Hypothalamus (tissue), 51 donors: ENCODE data around the gene RHOU.

Source experiments
- DNase-seq, 51 donors: peaks; one replicate each; lab custom pipeline; 2025; lab: John Stamatoyannopoulos, UW

RHOU gene

DNA sequence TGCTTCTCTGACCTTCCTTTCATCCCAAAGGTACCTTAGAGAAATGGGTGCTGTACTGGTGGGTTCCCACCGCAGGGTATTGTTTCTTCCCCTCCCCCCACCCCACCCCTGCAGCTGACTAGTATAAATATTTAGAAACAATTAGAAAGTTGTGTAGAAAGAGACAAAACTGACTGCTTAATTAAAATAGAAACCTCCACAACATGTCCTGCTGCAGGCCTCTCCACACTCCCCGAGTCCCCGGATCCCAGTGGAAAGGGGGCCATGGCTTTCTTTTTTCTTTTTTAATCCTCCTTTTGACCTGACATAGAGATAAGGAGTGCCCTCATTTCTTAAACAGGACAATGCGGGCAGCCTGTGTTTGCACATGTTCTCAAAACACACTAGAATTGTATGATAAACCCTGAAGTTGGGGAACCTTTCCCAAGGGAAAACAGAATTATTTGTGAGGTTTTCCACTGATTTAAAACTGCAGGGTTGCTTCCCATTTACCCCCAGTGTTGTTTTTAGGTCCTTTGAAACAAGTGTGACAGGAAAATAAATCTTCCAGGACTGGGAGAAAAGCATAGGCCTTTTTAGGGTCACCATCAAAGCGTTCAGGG, 1.7 kb downstream of the RHOU start:
- DNase-seq = peak in 1 of 51 donors; percentile 36

DNA sequence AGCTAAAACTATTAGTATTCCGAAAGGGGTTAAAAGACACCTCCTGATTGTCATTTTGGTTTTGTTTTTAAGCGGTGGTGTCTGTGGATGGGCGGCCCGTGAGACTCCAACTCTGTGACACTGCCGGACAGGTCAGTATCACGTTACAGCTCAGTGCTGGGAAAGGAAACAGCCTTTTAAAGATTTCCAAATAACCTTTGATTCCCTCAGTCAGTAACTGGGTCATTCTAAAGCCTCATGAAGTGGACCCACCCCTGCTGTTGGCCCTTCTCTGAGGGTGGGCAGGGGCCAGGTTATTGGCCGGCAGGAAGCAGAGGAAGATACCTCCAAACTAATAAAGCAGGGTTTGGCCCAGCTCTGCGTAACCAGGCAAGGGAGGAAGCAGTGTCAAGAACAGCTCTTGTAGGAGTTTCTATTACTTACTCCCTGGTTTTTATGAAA, 2.3 kb downstream of the RHOU start:
- DNase-seq = no peak

DNA sequence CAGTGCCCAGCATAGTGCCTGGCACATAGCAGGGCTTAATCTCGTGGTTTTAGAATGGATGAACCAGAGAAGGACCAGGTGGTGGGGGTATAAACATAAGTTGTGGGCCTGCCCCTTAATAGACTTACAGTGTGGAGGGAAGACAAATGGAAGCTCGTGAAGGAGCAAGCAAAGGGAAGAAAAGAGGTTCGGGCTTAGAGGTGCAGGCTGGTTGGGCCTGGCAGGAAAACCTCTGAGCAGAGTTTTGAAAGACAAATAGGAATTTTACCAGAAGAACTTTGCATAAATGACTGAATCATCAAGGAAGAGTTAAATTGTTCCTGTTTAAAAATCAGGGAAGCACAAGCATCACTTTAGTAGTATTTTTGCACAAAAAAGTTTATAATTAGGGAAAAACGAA, 4.5 kb downstream of the RHOU start:
- no peak for DNase-seq

DNA sequence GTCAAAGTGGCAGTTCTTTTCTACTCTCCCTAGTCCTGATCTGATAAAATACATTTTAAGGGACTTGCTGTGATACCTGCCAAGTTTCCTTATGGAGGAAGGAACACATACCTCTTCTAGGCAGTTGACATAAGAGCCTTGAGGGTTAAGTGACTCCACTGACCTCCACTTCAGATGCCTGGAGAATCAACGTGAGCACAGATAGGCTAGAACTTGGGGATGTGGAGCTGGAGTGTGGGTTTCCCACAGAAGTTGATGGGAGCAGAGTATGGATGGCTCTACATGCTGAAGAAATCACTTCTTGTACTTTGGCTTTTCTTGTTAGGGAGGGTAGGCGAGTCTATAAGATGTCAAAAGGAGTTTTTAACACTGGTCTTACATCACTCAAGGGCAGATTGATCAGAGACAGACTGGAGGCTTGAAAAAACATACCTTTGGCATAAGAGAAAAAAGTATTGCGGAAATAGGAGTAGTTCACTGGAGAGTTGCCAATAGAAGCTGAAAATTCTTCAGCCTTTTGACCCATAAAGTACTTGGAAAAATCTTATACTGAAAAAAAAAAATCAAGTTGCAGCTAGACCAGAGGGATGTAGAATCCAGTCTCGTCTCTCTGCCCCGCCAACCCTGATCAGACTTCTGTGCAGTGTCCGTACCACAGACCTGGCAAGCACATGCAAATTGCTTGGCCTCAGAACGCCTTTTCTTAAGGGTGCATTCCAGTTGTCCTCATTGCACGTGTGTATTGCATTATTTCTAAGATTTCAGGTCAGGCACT, 5.5 kb downstream of the RHOU start:
- DNase-seq = no peak

DNA sequence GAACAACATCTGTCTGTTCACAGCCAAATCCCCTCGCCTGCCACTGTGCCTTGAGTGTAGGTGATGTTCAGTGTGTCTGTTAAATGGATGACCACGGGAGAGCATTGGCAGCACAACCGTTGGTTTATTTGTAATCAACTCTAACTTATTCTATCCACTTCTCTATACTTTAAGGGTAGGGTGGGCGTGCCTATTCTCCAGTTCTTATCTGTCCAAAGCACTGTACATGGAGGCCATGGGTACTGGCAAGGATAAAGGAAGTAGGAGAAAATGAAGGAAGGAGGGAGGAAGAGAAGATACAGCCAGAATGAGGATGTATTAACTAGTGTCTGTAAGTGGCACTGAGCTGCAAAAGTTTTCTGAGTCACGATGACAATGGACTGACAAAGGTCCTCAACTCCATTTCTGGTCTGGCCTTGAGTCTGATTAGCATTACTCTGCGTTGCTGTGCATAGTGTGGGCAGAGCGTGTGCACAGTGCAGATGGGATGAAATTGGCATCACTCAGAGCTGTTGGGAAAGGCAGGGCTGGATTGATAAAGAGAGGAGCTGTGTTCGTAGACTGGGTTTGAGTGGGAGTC, 7.1 kb downstream of the RHOU start:
- DNase-seq = no peak

DNA sequence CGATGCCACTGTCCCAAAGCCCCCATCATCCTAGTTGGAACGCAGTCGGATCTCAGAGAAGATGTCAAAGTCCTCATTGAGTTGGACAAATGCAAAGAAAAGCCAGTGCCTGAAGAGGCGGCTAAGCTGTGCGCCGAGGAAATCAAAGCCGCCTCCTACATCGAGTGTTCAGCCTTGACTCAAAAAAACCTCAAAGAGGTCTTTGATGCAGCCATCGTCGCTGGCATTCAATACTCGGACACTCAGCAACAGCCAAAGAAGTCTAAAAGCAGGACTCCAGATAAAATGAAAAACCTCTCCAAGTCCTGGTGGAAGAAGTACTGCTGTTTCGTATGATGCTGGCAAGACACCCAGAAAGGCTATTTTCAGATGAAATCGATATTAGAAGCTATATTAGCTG, 8.1 kb downstream of the RHOU start:
- peak in 16 of 51 donors; percentile 14 to 51 (median 28) for DNase-seq

DNA sequence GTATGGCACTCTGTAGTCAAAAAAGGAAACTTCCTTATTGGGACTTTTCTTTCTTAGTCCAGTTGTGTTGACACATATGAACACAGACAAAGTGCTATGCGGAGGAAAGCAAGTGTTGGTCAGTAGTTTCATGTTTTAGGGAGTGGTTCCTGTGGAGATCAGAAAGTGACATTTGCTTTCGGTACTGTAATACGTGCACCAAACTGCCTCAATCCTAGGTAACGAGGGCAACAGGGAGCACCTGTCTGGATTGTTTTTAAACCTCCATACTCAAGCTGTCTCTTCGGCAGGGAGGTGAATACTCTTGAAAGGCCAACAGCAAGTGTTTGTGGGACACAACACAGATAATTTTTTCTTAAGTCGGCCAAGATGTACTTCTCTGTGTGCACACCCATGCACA, 9.1 kb downstream of the RHOU start:
- no peak for DNase-seq

DNA sequence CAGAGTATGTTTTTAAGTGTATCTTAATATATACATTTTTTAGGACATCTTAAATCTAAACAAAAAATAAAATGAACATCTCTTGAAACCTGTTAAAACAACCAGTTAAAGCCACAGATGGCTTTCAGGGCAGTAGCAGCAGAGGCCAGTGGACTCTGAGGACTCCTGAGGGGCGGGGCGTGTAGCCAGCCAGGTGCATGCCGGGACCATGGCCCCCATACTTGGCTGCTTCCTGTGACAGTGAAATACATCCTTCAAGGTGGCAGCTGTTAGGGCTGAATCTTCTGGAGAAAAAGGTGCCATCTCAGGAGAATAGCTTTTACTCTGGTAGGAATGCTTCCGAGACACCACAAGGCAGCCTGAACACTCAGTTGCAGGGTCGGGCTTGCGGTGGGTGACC, 9.6 kb downstream of the RHOU start:
- no peak for DNase-seq

DNA sequence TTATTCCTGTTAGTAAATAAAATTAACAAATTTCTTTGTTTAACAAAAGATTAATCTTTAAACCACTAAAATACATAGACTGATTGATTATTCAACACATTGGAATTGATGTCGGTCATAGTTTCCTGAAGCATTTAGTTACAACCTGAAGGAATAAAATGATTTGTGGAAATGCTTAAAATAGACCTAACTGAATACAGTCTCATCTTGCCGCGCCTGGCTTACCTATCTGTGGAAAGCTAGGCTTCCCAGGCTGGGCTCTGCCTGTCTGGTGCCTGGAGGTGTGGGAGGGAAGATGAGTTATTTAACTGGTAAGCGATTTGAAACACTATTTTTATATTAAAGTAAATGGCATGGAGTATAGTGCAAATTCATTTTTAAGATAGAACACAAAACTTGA, 10.2 kb downstream of the RHOU start:
- DNase-seq = peak in 1 of 51 donors; percentile 24

DNA sequence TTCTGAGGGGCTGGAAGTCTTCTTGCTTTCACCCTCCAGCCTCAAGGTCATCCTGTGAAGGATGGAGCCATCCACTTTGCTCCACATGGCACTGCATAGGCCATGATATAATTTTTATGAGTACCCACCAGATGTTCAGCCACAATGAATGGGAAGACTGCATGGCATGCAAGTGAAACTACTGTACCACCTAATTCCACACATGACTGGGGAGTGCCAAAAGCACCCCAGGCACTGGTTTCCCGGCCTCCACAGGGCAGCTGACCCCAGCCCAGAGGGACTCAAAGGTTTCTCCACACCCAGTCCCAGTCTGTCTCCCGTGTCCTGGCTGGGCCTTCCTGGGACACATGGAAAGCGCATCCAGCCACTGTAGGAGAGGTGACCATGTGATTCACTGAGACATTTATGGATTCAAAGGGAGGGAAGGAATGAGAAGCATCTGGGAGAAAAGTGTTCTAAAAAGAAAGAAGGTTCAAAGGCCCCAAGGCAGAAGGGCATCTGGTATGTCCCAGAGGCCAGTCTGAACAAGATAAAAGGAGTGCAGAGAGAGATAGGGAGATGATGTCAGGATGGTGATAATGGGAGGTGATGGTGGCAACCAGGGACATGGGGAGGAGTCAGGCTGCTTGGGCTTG, 12.1 kb downstream of the RHOU start:
- no peak for DNase-seq

DNA sequence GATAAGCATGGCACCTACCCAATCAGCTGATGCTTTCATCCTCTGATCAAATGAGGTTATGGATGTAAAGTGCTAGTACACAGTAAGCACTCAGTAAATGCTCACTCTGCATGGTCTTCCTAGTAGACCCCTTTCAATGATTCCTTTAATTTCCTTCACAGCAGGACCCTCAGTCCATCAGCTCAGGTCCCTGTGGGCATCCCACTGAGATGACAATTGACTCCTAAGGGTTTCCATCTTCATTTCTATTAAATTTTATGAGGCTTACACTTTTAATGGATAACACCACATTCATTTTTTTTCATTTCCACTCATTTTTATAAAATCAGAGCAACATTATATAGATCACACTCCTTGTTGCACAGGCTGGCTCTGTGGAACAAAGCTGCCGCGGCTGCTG, 12.8 kb downstream of the RHOU start:
- DNase-seq = no peak

DNA sequence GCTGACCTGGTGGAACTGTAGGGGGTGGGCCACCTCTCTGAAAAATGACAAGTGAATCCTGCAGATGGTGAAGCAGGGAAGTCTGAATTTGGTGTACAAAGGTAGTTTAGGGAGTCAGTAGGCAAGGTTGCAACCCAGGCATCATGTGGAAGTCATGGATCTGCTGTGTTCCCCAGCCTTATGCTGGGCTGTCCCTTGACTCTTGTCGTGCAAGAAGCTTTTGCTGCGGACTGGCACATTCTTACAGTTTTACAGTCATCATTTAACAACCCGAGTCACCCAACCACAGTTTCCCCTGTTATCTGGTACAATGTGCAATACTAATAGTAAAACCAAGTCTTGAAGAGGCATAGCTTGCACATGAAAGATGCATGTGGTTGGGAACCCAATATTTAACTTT, 13.2 kb downstream of the RHOU start:
- no peak for DNase-seq

DNA sequence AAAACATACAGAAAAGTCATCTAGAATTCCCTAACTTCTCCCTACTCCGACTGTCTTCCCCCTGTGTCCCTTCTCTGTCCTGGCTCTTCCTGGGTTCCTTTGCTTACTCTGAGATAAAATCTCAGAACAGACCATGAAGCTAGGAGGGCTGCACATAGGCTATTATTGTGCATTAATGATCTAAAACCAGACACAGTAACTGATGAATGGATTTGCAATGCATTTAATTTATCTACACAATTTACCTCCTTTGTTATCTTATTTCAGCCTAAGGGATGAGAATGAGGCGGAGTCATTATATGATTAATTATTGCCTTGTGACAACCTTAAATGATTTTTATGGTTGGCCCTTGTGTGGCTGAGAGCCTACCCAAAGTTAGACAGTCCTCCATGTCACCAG, 14.5 kb downstream of the RHOU start:
- no peak for DNase-seq

DNA sequence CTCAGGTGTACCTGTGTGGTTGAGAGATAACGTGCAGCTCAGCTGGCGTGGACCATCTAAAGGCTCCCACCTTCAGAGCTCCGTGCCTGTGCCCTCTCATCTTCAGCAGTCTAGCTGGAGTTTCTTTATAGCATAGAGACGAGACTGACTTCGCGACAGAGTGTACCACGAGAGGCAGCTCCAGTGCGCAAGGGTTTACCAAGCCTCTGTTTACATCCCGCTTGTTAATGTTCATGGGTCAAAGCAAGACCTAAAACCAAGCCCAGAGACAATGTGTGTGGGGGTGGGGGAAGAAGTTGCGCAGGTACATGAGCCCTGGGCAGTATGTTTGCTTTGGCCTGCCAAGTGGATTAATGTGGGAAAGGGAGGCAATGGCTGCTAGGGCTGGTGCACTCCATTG, 15.6 kb downstream of the RHOU start:
- DNase-seq = no peak

DNA sequence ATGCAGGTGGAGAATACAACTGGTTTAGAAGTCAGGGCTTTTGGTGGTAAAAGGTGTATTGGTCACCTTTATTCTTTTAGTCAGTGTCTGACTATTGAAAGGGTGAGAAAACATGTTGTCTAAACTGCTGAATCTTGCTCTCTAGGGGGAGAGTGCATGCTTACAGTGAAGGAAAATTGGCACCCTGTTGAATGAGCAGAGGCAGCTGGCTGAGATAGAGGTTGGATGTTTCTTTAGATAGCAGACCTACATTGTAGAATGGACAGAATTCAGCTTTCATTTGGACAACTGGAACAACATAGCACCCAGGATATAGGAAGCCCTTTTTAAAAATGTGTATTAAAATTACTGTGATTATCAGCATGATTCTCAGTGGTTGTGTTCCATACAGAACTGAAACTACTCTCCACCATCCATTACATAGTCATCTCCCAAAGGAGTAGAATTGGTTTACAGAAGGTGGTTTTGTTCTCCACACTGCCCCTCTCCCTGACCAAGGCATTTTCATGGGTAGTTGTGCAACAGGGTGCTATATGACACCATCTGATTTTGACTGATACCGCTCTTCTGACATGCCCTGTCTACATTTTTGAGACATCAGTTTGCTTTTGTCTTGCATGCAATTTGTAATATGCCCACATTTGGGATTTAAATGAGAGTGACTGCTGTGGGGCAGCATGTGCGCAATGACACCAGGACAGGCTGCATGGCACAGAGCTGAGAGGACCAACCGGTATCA, 16.2 kb downstream of the RHOU start:
- no peak for DNase-seq

DNA sequence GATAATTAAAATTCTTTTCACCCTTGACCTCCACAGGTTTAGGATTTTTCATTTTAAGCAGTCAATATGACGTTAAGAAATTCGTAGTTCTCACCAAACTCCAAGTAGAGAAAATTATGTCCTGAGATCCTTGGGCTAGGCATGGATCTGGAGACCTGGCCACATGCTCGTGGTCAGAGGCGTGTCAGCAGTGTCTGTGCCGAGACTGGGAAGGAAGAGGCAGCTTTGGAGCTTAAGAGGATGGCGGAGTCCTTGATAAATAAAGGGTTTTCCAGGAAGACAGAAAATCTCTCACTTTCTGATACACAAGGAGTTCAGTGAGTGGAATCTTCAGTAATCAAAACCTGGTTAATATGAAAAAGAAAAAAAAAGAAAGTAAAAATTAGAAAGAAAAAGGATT, 17.0 kb downstream of the RHOU start:
- no peak for DNase-seq

DNA sequence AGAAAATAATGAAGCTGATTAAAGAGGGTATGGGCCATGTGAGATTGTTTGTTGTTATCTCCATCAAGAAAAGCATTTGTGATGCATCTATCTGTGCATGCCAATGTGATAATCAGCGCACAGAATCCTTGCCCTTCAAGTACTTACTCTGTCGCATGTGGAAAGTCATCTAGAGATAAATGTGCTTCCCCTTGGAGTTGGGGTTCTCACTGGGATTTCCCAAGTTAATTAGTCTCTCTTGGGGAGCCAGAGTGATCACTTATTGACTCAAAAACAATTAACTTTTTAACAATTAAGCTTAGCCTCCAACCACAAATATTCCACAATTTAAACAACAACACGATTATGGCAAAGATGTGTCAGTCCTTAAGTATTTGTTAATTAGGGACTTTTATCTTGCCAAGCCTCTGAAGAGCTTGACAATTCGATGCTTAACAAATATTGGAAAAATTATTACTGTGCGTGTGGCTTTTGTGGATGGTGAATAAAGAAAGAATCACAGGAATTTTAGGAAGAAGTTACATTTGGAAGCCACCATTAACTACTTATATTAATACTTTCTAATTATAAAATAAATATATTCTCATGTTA, 17.5 kb downstream of the RHOU start:
- DNase-seq = no peak

DNA sequence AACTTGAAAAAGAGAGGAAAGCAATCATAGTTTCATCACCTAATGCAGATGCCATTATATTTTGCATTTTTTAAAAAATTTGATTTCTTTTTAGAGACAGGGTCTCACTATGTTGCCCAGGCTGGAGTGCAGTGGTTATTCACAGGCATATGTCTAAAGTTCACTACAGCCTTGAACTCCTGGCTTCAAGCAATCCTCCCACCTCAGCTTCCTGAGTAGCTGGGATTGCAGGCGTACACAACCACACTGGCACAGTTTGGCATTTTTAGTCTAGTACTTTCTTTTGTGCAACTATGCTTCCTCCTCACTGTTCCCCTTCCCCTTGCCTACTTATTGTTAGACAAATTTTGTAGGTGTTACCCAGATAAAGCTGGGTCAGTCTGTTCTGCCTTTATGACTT, 18.0 kb downstream of the RHOU start:
- no peak for DNase-seq

DNA sequence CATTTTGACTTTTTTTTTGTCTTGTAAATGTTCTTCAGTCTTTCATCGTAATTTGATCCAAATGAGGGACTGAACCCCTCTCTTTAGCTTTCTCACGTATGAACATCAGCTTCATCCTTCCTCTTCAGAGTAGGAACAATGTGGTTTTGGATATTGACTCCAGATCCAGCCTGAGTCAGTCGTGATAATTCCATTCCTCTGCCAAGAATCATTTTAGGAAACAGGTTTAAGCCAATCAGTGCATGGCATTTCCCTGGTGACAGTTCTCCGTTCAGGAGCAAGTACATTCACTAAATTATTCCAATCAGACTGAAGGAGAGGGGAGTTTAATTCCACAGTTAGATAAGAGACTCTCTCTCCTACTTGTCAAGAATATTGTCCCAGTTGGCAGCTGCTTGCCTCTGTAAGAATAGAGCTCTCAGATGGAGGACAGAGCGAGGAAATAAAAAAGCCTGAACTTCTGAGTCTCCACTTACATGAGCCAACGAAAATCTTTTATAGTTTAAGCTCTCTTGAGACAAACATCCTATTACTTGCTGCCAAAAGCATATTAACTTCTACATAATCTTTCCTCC, 18.6 kb downstream of the RHOU start:
- DNase-seq = no peak

DNA sequence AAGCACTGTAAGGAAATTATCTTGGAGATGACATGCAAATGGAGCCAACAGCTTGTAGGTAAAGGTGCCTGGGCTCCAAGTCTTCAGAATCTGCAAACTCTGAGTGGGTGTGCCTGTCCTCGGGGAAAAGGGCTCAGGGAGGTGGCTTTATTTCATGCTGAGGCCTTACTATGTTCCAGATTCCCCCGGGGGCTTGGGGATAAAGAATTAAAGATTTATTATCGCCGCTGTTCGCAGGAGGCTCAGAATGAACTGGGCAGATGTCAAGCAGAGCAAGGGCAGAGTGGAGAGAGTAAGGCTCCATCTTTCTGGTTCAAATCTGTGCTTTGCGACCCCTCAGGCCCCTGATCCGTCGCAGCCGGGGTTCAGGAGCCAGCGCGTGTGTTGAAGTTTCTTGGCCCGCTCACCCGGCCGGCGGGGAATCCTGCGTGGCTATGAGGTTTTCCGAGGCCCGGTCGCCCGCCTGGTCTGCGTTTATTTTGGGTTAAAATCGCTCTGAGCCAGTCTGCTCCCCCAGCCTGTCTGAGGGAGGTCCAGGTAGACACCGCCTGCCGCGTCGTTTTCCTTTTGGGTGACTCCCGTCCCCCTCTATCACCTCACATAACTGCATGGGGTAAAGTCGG, 19.5 kb downstream of the RHOU start:
- no peak for DNase-seq
